Activated CD4-positive, alpha-beta memory T cell treated with anti-CD3 and anti-CD28 coated beads, Interleukin-2, amount 10 ng/mL, durations not matched to agents 7 days and 5 days (primary cell): ENCODE data around the gene NLGN1. TPM values are rescaled to one million over a fixed set of nuclear protein-coding genes. Genes with fewer than 3 reads are reported as not detected.

Experiments
- CTCF ChIA-PET: fragments of 350-600 bp; sonication (Branson Sonifier 250); formaldehyde crosslinking; loops from one replicate; lab custom pipeline; 2021; ENCODE audit warnings: antibody characterized with exemption, inconsistent platforms; lab: Charles Lee
- POLR2A ChIA-PET: fragments of 350-600 bp; sonication (Branson Sonifier 250); formaldehyde crosslinking; loops from one replicate; lab custom pipeline; 2021; ENCODE audit warnings: antibody characterized with exemption; lab: Charles Lee
- DNase-seq: peaks from one replicate; pipeline ENCODE4 v3.0.0-alpha.2; 2020
- H3K27ac Mint-ChIP-seq: one replicate; pipeline ENCODE4 v1.8.0; 2021; ENCODE audit warnings: mild to moderate bottlenecking, mixed read lengths
- H3K27me3 Mint-ChIP-seq: one replicate; pipeline ENCODE4 v1.8.0; 2021; ENCODE audit warnings: mixed read lengths
- H3K36me3 Mint-ChIP-seq: one replicate; pipeline ENCODE4 v1.8.0; 2021; ENCODE audit warnings: low read depth, mixed read lengths
- H3K4me1 Mint-ChIP-seq: one replicate; pipeline ENCODE4 v1.8.0; 2021; ENCODE audit warnings: mixed read lengths
- H3K4me3 Mint-ChIP-seq: one replicate; pipeline ENCODE4 v1.8.0; 2021; ENCODE audit warnings: mild to moderate bottlenecking, mixed read lengths
- H3K9me3 Mint-ChIP-seq: one replicate; pipeline ENCODE4 v1.8.0; 2021; ENCODE audit warnings: mixed read lengths
- total RNA-seq, 2 experiments: library from RNA; stranded (reverse); gene quantifications; one replicate each; pipeline ENCODE4 v1.2.3, GENCODE V29; 2021

Gene NLGN1
- total RNA-seq, 2 experiments from 2014 or later, result not detected

DNA sequence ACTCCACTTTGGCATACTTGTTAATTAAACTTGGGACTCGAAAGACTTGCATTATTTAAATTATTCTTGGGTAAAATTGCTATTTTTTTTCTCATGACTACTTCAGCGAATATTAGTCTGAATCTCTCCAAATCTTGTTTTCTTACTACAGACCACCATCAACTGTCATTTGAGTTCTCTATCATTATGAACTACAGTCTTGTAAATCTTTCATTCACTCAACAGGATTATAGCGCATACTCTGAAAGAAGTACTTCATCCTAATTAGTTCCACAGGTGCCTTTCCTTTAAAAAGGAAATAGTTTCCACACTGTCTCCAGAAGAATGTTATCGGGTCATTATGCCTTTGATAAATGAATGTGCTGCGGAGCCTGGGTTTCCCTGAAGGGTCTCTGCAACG lies 149.5 kb downstream of the NLGN1 start:
- Mint-ChIP-seq H3K27ac (no peak overlapping the region), H3K27me3 (no peaks in the 10 kb centered on the region), H3K9me3 (no peaks in the 10 kb centered on the region), H3K4me3 (no peak overlapping the region), H3K4me1 (no peaks in the 10 kb centered on the region), H3K36me3 (no peaks in the 10 kb centered on the region)
- CTCF ChIA-PET, result no interaction called here
- POLR2A ChIA-PET, result no interaction called here
- DNase-seq, result no peak

DNA sequence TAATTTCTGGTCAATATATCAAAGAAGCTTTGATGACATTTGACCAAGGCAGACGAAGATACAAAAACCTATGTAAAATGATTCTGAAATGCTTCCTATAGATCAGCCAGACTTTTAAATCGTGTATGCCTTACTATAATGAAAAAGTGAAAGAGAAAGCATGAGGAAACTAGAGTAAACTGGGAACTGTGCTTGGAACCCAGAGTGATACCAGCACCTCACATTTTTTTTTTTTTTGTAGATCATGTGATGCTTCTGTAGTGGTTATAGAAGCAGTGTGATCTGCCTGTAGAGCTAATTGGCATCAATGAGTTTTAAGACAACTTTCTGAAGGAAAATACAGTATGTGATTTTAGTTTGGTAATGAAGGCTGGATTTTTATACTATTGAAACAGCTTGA lies 150.7 kb downstream of the NLGN1 start:
- POLR2A ChIA-PET, result no interaction called here

DNA sequence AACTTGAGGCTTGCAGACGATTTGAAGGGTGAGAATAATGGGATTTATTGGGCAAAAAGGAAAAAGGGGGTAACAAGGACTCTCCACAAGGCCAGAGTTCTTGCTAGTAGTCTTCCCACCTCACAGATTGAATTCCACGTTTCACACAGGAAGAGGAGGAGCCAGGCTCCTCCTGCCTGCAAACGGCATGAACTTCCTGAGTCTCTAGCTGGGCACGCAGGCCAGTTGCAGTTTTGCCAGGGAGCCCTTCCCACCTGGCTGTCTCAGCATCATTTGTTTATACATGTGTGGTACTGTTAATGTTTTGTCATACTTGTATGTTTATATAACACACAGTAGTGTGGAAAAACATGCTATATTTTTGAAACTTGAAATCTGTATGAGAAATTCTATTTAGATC lies 155.0 kb downstream of the NLGN1 start:
- Mint-ChIP-seq H3K27ac (no peak overlapping the region), H3K9me3 (no peaks in the 10 kb centered on the region), H3K4me3 (no peak overlapping the region), H3K4me1 (no peaks in the 10 kb centered on the region), H3K36me3 (no peaks in the 10 kb centered on the region), H3K27me3 (no peaks in the 10 kb centered on the region)
- CTCF ChIA-PET, result no interaction called here
- POLR2A ChIA-PET, result no interaction called here
- DNase-seq, result no peak

More for the DNA sequence above, 150.7 kb downstream of the NLGN1 start:
- CTCF ChIA-PET, result no interaction called here
- H3K27me3 Mint-ChIP-seq, result no peaks in the 10 kb centered on the region
- H3K4me3 Mint-ChIP-seq, result no peak overlapping the region
- H3K4me1 Mint-ChIP-seq, result no peaks in the 10 kb centered on the region
- DNase-seq, result no peak
- H3K9me3 Mint-ChIP-seq, result no peaks in the 10 kb centered on the region
- no peak overlapping the region for H3K27ac Mint-ChIP-seq
- H3K36me3 Mint-ChIP-seq, result no peaks in the 10 kb centered on the region

DNA sequence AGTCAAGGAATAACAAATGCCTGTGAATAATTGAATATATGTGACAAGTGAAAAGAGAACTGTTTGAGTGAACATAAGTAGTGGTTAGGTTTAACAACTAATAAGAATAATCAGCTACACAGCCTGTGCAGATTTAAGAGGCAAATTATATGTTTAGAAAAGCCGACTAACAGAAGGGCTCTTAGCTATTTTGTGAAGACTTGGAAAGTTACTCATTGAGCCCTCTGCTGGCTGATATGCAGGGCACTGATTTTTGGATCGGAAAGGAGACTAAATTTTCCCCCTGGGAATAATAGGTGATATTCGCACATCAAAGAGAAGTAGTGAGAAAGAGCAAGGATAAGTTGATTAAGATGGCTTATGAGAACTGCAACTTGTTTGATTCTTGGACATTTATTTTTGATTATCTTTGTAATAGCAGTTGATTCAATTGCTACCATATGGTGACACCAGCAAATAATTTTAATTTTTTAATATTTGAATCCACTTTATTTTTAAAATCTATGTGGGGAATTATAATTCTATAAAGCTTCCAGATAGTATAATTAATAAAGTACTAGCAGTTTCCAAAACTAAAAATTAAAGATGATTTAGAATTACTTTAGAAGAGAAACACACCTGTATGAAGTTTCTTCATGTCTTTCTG lies 156.2 kb downstream of the NLGN1 start:
- CTCF ChIA-PET, result no interaction called here

DNA sequence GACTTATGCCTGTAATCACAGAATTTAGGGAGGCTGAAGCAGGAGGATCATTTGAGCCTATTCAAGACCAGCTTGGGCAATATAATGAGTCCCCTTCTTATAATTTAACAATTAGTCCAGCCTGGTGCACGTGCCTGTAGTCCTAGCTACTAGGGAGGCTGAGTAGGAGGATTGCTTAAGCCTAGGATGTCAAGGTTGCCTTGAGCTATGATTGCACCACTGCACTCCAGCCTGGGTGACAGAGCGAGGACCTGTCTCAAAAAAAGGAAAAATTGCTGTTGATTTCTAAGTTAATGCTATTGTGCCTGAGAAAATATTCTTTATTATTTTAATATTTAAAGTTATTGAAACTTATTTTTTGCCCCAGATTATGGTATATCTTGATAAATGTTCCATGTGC lies 159.0 kb downstream of the NLGN1 start:
- ChIA-PET CTCF (no interaction called here), POLR2A (no interaction called here)
- no peaks in the 10 kb centered on the region for H3K36me3 Mint-ChIP-seq

More for the DNA sequence above, 156.2 kb downstream of the NLGN1 start:
- POLR2A ChIA-PET, result no interaction called here
- no peaks in the 10 kb centered on the region for H3K27me3 Mint-ChIP-seq
- no peaks in the 10 kb centered on the region for H3K9me3 Mint-ChIP-seq
- H3K4me3 Mint-ChIP-seq, result no peak overlapping the region
- H3K4me1 Mint-ChIP-seq, result no peaks in the 10 kb centered on the region
- no peaks in the 10 kb centered on the region for H3K36me3 Mint-ChIP-seq
- no peak for DNase-seq
- no peak overlapping the region for H3K27ac Mint-ChIP-seq

GRCh38 chr3:173567997-173568396 lies 170.5 kb downstream of the NLGN1 start:
- H3K4me3 Mint-ChIP-seq, result no peak overlapping the region
- H3K36me3 Mint-ChIP-seq, result no peaks in the 10 kb centered on the region
- ChIA-PET POLR2A (no interaction called here), CTCF (no interaction called here)
- no peak overlapping the region for H3K27ac Mint-ChIP-seq
- no peaks in the 10 kb centered on the region for H3K4me1 Mint-ChIP-seq
- no peaks in the 10 kb centered on the region for H3K9me3 Mint-ChIP-seq
- no peak for DNase-seq
- H3K27me3 Mint-ChIP-seq, result no peaks in the 10 kb centered on the region

More for the DNA sequence above, 159.0 kb downstream of the NLGN1 start:
- Mint-ChIP-seq H3K4me3 (no peak overlapping the region), H3K4me1 (no peaks in the 10 kb centered on the region), H3K27ac (no peak overlapping the region), H3K9me3 (no peaks in the 10 kb centered on the region), H3K27me3 (no peaks in the 10 kb centered on the region)
- DNase-seq, result no peak

DNA sequence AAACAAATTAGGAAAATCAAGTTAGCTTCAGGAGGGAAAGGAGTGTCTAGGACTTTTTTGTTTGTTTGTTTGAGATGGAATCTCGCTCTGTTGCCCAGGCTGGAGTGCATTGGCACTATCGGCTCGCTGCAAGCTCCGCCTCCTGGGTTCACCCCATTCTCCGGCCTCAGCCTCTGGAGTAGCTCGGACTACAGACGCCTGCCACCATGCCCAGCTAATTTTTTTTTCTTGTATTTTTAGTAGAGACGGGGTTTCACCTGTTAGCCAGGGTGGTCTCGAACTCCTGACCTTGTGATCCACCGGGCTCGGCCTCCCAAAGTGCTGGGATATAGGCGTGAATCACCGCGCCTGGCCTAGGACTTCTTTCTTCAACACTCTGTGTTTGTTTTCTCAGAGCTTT lies 171.1 kb downstream of the NLGN1 start:
- Mint-ChIP-seq H3K9me3 (no peaks in the 10 kb centered on the region), H3K4me3 (no peak overlapping the region), H3K27me3 (no peaks in the 10 kb centered on the region), H3K4me1 (no peaks in the 10 kb centered on the region), H3K27ac (no peak overlapping the region), H3K36me3 (no peaks in the 10 kb centered on the region)
- ChIA-PET POLR2A (no interaction called here), CTCF (no interaction called here)
- no peak for DNase-seq

GRCh38 chr3:173583496-173583895 lies 186.0 kb downstream of the NLGN1 start:
- CTCF ChIA-PET, result no interaction called here
- POLR2A ChIA-PET, result no interaction called here

DNA sequence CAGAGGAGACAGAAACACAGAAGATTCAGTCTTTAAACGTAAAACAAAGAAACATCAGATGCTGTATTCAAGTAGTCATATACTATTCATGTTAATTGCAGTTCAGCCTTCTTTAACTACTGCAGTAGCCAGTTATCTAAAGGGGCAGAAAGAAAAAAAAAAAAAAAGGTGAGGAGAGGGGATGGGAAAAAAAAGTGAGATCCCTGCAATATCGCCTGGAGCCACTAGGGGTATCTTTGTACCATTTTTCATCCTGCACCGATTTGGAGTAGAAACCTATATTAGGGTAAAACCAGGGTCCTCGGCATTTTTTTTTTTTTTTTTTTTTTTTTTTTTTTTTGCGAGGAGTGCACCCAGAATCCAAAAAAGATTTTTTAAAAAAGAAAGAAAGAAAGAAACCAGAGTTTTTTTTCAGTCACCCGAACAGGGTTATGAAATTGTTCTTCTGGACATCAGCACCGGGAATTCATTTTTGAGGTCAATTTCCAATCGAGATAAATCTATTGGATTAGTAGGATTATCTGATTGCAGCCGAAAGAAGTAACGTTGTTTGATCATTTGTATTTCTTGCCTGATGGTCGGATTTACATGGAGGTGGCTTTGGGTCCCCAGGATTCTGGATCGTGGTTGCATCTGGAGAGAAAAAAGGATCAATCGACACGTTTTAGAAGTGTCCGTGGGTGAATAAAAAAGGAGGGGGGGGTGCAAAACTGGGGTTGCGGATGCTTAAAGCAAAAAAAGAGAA lies 186.7 kb downstream of the NLGN1 start:
- Mint-ChIP-seq H3K27ac (no peak overlapping the region), H3K36me3 (no peaks in the 10 kb centered on the region), H3K9me3 (no peaks in the 10 kb centered on the region), H3K27me3 (peaks cover 19% of the 10 kb centered on the region), H3K4me3 (no peak overlapping the region), H3K4me1 (peaks cover 2% of the 10 kb centered on the region)
- POLR2A ChIA-PET, result no interaction called here
- DNase-seq, result no peak
- CTCF ChIA-PET, result no interaction called here

More at GRCh38 chr3:173583496-173583895, 186.0 kb downstream of the NLGN1 start:
- no peak for DNase-seq
- H3K27ac Mint-ChIP-seq, result no peak overlapping the region
- peaks cover 2% of the 10 kb centered on the region for H3K4me1 Mint-ChIP-seq
- H3K36me3 Mint-ChIP-seq, result no peaks in the 10 kb centered on the region
- peaks cover 19% of the 10 kb centered on the region for H3K27me3 Mint-ChIP-seq
- no peak overlapping the region for H3K4me3 Mint-ChIP-seq
- H3K9me3 Mint-ChIP-seq, result no peaks in the 10 kb centered on the region

- H3K27ac Mint-ChIP-seq, result no peak overlapping the region
- H3K4me1 Mint-ChIP-seq, result peaks cover 2% of the 10 kb centered on the region
- ChIA-PET CTCF (no interaction called here), POLR2A (no interaction called here)
- peaks cover 19% of the 10 kb centered on the region for H3K27me3 Mint-ChIP-seq
- H3K4me3 Mint-ChIP-seq, result no peak overlapping the region
- no peak for DNase-seq
- H3K9me3 Mint-ChIP-seq, result no peaks in the 10 kb centered on the region
- no peaks in the 10 kb centered on the region for H3K36me3 Mint-ChIP-seq
Measured at GRCh38 chr3:173584838-173585831, 187.6 kb downstream of the NLGN1 start.

DNA sequence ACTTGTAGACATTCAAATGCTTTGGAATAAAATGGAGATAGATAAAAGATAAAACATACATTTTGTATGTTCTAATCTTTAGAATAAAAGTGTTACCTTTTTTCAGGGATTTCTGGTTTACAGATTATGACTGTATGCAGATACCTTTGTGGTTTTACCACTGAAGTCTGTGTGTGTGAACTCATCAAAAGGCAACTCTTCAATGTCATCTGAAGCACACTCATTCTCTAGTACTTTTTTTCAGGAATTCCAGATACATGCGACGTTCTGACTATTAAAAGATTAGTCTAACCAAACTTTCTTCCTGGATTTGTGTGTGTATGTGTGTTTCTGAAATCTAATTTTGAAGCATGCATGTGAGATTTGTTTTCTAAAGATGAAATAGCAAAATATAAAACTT lies 188.6 kb downstream of the NLGN1 start:
- H3K36me3 Mint-ChIP-seq, result no peaks in the 10 kb centered on the region
- DNase-seq, result no peak
- H3K9me3 Mint-ChIP-seq, result no peaks in the 10 kb centered on the region
- peaks cover 19% of the 10 kb centered on the region for H3K27me3 Mint-ChIP-seq
- H3K27ac Mint-ChIP-seq, result no peak overlapping the region
- ChIA-PET POLR2A (no interaction called here), CTCF (no interaction called here)
- peaks cover 2% of the 10 kb centered on the region for H3K4me1 Mint-ChIP-seq
- H3K4me3 Mint-ChIP-seq, result no peak overlapping the region

DNA sequence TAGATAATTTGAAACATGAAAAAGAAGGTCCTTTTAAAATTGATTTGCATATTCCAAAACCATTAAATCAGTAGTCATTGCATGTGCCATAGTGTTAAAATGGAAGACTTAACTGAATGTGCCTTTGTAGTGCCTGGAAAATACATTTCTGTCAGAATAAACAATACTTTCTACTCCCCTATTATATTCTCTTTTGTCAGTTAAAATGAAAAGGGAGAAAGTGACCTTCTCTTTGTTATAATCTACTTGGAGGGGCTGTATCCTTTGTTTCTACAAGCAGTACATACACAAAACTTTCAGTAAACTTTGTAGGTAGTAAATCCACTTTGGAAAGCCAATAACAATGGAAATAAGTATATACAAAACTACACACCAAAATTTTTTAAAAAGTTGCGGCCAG lies 189.5 kb downstream of the NLGN1 start:
- POLR2A ChIA-PET, result no interaction called here
- Mint-ChIP-seq H3K27ac (no peak overlapping the region), H3K4me3 (no peak overlapping the region), H3K36me3 (no peaks in the 10 kb centered on the region), H3K9me3 (no peaks in the 10 kb centered on the region), H3K4me1 (peaks cover 2% of the 10 kb centered on the region), H3K27me3 (peaks cover 19% of the 10 kb centered on the region)
- CTCF ChIA-PET, result no interaction called here
- DNase-seq, result no peak

DNA sequence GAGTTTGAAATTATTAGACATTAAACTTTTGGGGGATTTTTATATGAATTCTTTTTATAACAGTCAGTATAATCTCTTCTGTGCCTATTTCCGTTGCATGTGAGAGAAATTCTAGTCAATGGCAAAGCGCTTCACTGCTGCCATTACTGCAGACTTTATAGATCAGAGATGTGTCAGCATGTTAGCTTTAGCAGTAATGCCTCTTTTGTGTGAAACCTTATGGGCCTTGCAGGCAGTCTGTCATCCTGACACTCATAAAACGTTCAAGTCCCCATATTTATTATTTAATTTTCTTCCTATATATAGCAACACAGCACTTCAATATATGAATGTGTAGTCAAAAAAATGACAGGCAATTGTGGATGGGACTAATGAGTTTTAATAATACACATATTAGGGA lies 191.0 kb downstream of the NLGN1 start:
- Mint-ChIP-seq H3K9me3 (peaks cover under 1% of the 10 kb centered on the region), H3K4me3 (no peak overlapping the region), H3K4me1 (peaks cover 2% of the 10 kb centered on the region), H3K27ac (no peak overlapping the region), H3K27me3 (peaks cover 19% of the 10 kb centered on the region), H3K36me3 (no peaks in the 10 kb centered on the region)
- ChIA-PET CTCF (no interaction called here), POLR2A (no interaction called here)
- DNase-seq, result no peak
